Measurements from ENCODE around the gene BTLA.
"Not testable (repeated sequence)": the region's sequence is repeated elsewhere in the genome, so short reads cannot be mapped to it uniquely, and the experiment has no call there.

The BTLA gene

GRCh38 chr3:112519424-112520001 is 20.2 kb upstream of the BTLA start:
- TF ChIP-seq CTCF (conservative IDR thresholded peaks at IDR 0.05; ENCODE audit: control insufficient read depth, insufficient read depth, low read depth, low read length): peak; percentile 77
- peak; percentile 76 for DNase-seq (ENCODE audit: low read depth)
- H3K4me3 ChIP-seq (ENCODE audit: control insufficient read depth, low read depth, low read length): no peak overlapping the region

GRCh38 chr3:112518970-112519369 is 19.7 kb upstream of the BTLA start:
- DNase-seq (ENCODE audit: low read depth); H3K4me3 ChIP-seq (ENCODE audit: control insufficient read depth, low read depth, low read length): not testable (repeated sequence)

- H3K4me3 ChIP-seq (ENCODE audit: control insufficient read depth, low read depth, low read length): no peak overlapping the region
- no peak for TF ChIP-seq CTCF (conservative IDR thresholded peaks at IDR 0.05; ENCODE audit: control insufficient read depth, insufficient read depth, low read depth, low read length)
- DNase-seq (ENCODE audit: low read depth): peak; percentile 4
These were observed 15.4 kb upstream of the BTLA start for GRCh38 chr3:112514527-112515128.

GRCh38 chr3:112512320-112512719 is 13.0 kb upstream of the BTLA start:
- TF ChIP-seq CTCF (conservative IDR thresholded peaks at IDR 0.05; ENCODE audit: control insufficient read depth, insufficient read depth, low read depth, low read length): no peak
- peak; percentile 2 for DNase-seq (ENCODE audit: low read depth)
- H3K4me3 ChIP-seq (ENCODE audit: control insufficient read depth, low read depth, low read length): no peak overlapping the region

GRCh38 chr3:112508860-112509259 is 9.6 kb upstream of the BTLA start:
- no peak overlapping the region for H3K4me3 ChIP-seq (ENCODE audit: control insufficient read depth, low read depth, low read length)
- no peak for DNase-seq (ENCODE audit: low read depth)

GRCh38 chr3:112508261-112508660 is 9.0 kb upstream of the BTLA start:
- no peak for DNase-seq (ENCODE audit: low read depth)
- no peak for TF ChIP-seq CTCF (conservative IDR thresholded peaks at IDR 0.05; ENCODE audit: control insufficient read depth, insufficient read depth, low read depth, low read length)
- no peak overlapping the region for H3K4me3 ChIP-seq (ENCODE audit: control insufficient read depth, low read depth, low read length)

More at GRCh38 chr3:112508860-112509259, 9.6 kb upstream of the BTLA start:
- no peak for TF ChIP-seq CTCF (conservative IDR thresholded peaks at IDR 0.05; ENCODE audit: control insufficient read depth, insufficient read depth, low read depth, low read length)

GRCh38 chr3:112505907-112506306 is 6.6 kb upstream of the BTLA start:
- no peak for TF ChIP-seq CTCF (conservative IDR thresholded peaks at IDR 0.05; ENCODE audit: control insufficient read depth, insufficient read depth, low read depth, low read length)
- DNase-seq (ENCODE audit: low read depth): no peak
- no peak overlapping the region for H3K4me3 ChIP-seq (ENCODE audit: control insufficient read depth, low read depth, low read length)
